ENCODE data around the gene CLASP1. TPM values are rescaled to one million over a fixed set of nuclear protein-coding genes. Genes with fewer than 3 reads are reported as not detected.

Gene CLASP1
- polyA plus RNA-seq, 1 donor from 2014 or later: 16.0 TPM

DNA sequence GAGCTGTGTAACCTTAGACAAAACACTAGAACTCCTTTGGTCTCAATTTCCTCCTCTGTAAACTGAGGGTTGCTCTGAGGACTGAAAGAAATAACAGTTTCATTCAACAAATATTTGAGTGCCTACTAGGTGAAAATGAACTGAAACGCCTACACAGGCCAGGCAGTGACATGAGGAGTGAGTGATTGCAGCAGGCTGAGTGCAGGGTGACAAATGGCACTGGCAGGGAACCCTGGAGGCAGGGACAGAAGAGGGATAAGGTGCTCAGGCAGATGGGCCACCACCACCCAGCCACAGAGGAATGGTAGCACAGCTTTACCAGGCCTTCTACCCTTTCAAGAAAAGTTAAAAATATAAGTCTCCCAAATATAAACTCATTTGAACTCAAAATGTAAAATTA lies 130.1 kb downstream of the CLASP1 start:
- no peak overlapping the region for H3K4me3 Mint-ChIP-seq
- peaks cover 14% of the 10 kb centered on the region for H3K36me3 Mint-ChIP-seq
- H3K27me3 Mint-ChIP-seq: no peaks in the 10 kb centered on the region
- peaks cover 0 to 3% (median 0%) of the 10 kb centered on the region in 3 donors for H3K4me1 Mint-ChIP-seq
- H3K27ac Mint-ChIP-seq: no peak overlapping the region
- no peaks in the 10 kb centered on the region for H3K9me3 Mint-ChIP-seq

DNA sequence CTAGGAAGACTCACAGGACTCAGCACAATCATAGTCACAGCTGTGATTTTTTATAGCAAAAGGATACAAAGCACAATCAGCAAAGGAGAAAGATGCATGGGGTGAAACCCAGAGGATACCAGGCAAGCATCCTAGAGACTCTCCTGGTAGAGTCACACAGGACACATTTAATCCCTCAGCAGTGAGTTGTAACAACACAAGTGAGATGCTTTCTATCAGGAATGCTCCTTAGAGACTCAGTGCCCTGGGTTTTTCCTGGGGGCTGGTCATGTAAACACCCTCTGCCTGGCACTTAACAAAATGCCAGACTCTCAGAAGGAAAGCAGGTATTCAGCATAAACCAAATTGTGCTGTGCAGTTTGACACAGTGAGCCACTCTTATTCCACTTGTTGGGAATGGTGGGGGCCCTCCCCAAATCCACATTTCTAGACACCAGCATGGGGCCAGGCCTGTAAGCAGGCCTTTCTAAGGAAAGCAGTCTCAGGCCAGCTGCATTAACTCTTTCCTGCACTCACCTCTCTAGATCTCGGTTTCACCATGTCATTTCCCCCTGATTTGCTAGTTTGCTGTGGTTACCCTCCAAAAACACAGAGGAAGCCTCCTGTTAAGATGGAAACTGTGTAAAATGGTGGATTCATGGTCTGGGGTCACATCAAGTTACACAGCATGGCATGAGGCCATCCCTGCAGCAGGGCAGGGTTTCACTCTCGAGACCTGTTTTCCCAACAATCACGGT lies 135.5 kb downstream of the CLASP1 start:
- Mint-ChIP-seq H3K36me3 (peaks cover 17% of the 10 kb centered on the region), H3K27ac (no peak overlapping the region), H3K4me1 (peaks cover 0 to 1% (median 0%) of the 10 kb centered on the region in 3 donors), H3K27me3 (no peaks in the 10 kb centered on the region), H3K9me3 (no peaks in the 10 kb centered on the region), H3K4me3 (no peak overlapping the region)

DNA sequence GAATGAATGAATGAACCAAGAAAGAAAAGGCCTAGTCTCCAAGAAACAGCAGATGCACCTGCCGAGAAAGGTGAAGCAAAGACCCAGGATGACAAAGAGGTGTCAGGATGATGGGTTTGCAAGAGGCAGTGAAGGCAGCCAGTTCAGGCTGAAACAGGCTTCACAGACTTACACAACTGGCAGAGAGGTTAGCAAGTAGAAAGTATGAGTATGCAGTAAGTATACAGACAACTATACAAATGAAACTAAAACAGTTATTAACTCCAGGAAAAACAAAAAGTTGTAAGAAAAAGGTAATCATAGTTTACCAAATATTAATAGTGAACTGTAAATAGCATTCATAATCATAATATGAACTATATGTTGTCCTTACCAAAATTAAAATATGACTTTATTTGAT lies 138.4 kb downstream of the CLASP1 start:
- Mint-ChIP-seq H3K27ac (no peak overlapping the region), H3K27me3 (no peaks in the 10 kb centered on the region), H3K4me3 (peak overlapping the region in 1 of 4 donors; percentile 24), H3K36me3 (peaks cover 19% of the 10 kb centered on the region), H3K9me3 (no peaks in the 10 kb centered on the region), H3K4me1 (peaks cover 0 to 3% (median 3%) of the 10 kb centered on the region in 3 donors)

DNA sequence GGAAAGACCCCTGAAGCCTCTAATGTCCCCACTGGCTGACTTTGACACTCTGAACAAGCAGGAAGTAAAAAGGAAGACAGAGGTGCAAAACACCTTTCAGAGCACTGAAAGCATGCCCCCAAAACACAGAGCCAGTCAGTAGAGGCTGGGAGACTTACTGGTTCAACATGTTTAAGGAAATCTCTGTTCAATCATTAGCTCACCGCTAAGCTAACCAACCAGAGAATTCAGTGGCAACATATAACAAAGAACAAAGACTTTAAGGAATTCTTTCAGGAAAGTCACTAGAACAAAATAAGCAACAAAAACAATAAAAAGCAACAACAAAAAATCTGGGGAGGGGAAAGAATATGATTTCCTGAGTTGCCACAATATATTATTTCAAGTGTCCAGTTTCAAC lies 142.6 kb downstream of the CLASP1 start:
- no peak overlapping the region for H3K27ac Mint-ChIP-seq
- peaks cover 2 to 6% (median 3%) of the 10 kb centered on the region in 3 donors for H3K4me1 Mint-ChIP-seq
- no peak overlapping the region for H3K4me3 Mint-ChIP-seq
- H3K36me3 Mint-ChIP-seq: peaks cover 19% of the 10 kb centered on the region
- H3K9me3 Mint-ChIP-seq: no peaks in the 10 kb centered on the region
- no peaks in the 10 kb centered on the region for H3K27me3 Mint-ChIP-seq

DNA sequence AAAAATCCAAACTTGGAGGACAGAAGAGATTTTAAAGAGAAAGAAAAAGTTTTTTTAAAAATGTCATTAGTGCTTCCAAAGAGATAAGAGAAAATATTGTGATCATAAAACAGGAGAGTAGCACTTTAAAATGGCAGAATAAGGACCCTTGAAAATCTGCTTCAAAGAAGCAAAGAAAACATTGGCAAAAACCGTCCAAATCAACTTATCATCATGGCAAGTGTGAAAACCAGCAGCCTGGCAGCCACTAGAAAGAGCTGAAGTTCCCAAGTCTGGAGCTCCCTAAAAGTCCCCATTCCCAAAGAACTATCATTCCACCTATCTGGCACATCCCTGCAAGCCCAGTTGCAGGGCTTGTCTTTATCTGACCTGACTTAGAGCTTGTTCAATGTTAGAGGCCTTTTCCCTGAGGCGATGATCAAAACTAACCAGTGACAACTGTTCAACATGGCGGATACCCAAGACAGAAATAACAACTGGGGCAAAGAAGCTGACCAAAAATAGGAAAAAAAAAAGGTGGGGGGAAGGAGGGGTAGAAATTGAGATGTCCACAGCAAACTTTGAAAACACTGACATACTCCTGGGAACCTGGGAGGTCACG lies 143.2 kb downstream of the CLASP1 start:
- Mint-ChIP-seq H3K9me3 (no peaks in the 10 kb centered on the region), H3K27ac (no peak overlapping the region), H3K27me3 (no peaks in the 10 kb centered on the region), H3K4me3 (no peak overlapping the region), H3K36me3 (peaks cover 18% of the 10 kb centered on the region), H3K4me1 (peaks cover 2 to 6% (median 3%) of the 10 kb centered on the region in 3 donors)

DNA sequence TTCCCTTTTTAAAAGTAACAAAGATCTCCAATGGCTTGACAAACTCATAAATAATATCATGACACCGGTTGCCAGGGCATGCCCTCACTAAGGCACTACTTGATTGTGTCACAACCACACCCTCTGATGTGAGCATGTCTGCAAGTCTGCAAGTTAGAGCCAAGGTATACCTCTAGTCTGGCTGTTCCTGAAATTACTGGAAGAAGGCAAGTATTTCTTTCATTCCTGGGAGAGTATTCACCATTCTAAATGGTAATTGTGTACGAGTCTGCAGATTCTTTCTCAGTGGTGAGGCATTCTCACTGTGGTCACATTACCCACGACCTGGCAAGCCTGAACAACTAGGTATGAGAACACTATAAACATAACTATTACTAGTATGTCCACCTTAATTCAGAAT lies 144.3 kb downstream of the CLASP1 start:
- H3K4me1 Mint-ChIP-seq: peaks cover 1 to 6% (median 2%) of the 10 kb centered on the region in 3 donors
- H3K4me3 Mint-ChIP-seq: no peak overlapping the region
- no peak overlapping the region for H3K27ac Mint-ChIP-seq
- H3K36me3 Mint-ChIP-seq: peaks cover 19% of the 10 kb centered on the region
- no peaks in the 10 kb centered on the region for H3K27me3 Mint-ChIP-seq
- peaks cover 0 to 3% (median 0%) of the 10 kb centered on the region in 3 donors for H3K9me3 Mint-ChIP-seq

DNA sequence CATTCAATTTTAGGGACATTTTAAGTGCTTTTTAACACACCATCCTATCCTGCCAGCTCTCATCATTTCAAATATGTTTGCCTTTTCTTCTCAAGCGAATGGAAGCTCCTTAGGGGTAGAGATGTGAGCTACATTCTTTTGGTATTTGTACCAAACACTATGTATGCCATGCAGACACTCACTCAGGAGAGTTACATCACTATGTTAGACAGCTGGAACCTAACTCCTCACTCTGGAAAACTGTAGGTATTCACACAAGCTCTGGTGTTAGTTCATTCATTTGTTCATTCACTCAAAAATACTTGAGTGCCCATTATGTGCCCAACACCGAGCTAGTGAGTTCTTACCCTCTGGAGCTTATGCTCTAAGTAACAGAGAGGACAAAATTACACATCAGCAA lies 144.9 kb downstream of the CLASP1 start:
- Mint-ChIP-seq H3K9me3 (peaks cover 0 to 7% (median 1%) of the 10 kb centered on the region in 3 donors), H3K4me1 (peaks cover 1 to 6% (median 2%) of the 10 kb centered on the region in 3 donors), H3K27me3 (no peaks in the 10 kb centered on the region), H3K36me3 (peaks cover 22% of the 10 kb centered on the region), H3K27ac (no peak overlapping the region), H3K4me3 (no peak overlapping the region)

DNA sequence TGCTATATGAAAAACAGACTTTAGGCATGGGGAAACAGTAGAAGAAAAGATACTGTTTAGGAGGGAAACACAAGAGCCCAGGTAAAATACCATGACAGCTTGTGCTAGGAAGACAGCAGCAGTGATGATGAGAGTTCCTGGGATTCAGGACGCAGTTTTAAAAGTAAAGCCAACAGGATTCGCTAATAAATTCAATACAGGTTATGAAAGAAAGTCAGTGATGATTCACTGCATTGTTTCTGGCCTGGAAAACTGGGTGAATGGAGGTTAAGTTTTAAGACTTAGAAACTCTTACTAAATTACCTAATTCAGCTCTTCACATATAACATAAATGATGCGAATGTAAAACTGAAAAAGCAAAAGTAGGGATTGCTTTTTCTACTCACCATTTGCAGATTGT lies 146.5 kb downstream of the CLASP1 start:
- Mint-ChIP-seq H3K4me1 (peaks cover 1 to 6% (median 2%) of the 10 kb centered on the region in 3 donors), H3K4me3 (no peak overlapping the region), H3K9me3 (peaks cover 0 to 7% (median 1%) of the 10 kb centered on the region in 3 donors), H3K27ac (peak overlapping the region in 1 of 3 donors; percentile 52), H3K27me3 (no peaks in the 10 kb centered on the region), H3K36me3 (peaks cover 22% of the 10 kb centered on the region)

DNA sequence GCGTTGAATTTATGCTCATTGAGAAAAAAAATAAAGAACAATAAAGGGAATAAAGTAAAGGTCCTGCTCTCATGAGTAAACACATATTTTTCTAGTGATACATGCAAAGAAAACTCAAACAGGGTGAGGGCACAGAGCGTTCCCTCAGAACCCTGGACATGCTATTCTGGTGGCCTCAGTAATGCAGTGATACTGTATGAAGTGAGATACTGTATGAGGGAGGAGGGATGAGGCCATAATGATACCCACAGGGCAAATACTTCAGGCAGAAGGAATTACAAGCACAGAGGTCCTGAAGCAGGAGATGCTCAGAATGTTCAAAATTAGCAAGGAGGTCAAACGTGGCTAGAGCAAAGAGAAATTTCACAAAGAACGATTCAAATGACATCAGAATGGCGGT lies 147.0 kb downstream of the CLASP1 start:
- Mint-ChIP-seq H3K36me3 (peaks cover 22% of the 10 kb centered on the region), H3K4me1 (peaks cover 1 to 6% (median 2%) of the 10 kb centered on the region in 3 donors), H3K27ac (no peak overlapping the region), H3K9me3 (peaks cover 0 to 7% (median 1%) of the 10 kb centered on the region in 3 donors), H3K4me3 (no peak overlapping the region), H3K27me3 (no peaks in the 10 kb centered on the region)

DNA sequence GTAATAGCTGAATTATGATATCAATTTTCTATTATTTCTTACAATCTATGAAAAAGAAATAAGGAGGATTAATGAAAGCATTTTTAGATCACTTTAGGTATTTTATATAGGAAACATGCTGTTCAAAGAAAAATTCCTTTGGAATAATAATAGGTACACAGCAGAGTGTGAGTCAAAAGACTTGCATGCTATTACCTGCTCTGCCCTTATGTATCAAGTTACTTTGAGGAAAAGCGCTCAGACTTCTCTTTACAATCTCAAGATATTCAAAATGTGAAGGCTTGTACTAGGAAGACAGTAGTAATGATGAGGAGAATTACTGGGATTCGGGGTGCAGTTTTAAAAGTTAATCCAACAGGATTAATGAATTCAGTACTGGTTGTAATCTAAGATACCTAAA lies 147.7 kb downstream of the CLASP1 start:
- Mint-ChIP-seq H3K27ac (no peak overlapping the region), H3K9me3 (peaks cover 0 to 7% (median 1%) of the 10 kb centered on the region in 3 donors), H3K36me3 (peaks cover 18% of the 10 kb centered on the region), H3K4me3 (no peak overlapping the region), H3K27me3 (no peaks in the 10 kb centered on the region), H3K4me1 (peaks cover 1 to 6% (median 2%) of the 10 kb centered on the region in 3 donors)

DNA sequence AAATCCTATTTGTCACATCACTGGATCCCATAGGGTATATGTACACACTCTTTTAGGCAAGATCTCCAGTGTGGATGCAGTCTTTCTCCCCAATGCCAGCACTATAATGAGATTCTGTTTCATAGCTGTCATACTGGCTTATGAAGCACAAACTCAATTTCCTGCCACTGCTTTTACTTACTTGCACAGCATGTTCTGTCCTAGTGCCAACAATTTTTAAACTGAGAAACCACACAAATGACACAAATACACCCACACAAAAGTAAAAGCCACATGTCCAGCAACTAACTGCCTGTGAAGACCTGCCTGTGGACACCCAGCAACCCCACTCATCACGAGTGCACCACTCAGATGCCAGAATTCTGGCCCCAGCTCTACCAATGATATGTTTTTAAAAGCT lies 148.2 kb downstream of the CLASP1 start:
- Mint-ChIP-seq H3K9me3 (peaks cover 0 to 7% (median 1%) of the 10 kb centered on the region in 3 donors), H3K36me3 (peaks cover 18% of the 10 kb centered on the region), H3K27me3 (no peaks in the 10 kb centered on the region), H3K4me1 (peaks cover under 1 to 4% (median 2%) of the 10 kb centered on the region in 3 donors), H3K4me3 (no peak overlapping the region), H3K27ac (no peak overlapping the region)

DNA sequence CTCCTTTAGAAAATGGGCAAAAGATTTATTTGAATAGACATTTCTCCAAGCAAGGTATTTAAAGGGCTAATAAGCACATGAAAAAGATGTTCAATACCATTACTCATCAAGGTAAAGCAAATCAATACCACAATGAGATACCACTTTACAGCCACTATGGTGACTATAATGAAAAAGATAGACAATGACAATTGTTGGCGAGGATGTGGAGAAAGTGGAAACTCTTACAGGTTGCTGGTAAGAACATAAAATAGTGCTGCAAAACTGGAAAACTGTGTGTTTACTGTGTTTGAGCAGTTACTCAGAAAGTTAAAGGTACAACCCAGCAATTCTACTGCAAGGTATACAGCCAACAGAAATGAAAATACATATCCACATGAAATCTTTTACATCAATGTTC lies 150.5 kb downstream of the CLASP1 start:
- Mint-ChIP-seq H3K9me3 (peaks cover 0 to 7% (median 1%) of the 10 kb centered on the region in 3 donors), H3K27ac (peak overlapping the region in 1 of 3 donors; percentile 47), H3K36me3 (peaks cover 18% of the 10 kb centered on the region), H3K4me3 (no peak overlapping the region), H3K27me3 (no peaks in the 10 kb centered on the region), H3K4me1 (peaks cover 5 to 6% (median 6%) of the 10 kb centered on the region in 3 donors)

DNA sequence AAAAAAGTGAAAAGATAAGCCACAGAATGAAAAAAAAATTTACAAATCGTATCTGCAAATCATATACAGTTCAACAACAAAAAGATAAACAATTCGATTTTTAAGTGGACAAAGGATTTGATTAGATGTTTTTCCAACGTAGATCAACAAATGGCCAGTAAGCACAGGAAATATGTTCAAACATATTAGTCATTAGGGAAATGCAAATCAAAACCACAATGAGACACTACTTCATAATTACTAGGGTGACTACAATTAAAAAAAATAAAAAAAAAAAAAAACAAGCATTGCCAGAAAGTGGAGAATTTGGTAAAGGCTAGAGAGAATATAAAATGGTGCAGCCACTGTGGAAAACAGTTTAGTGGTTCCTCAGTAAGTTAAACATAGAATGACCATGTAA lies 156.9 kb downstream of the CLASP1 start:
- no peak overlapping the region for H3K27ac Mint-ChIP-seq
- H3K4me1 Mint-ChIP-seq: peaks cover 18 to 22% (median 18%) of the 10 kb centered on the region in 3 donors
- no peaks in the 10 kb centered on the region for H3K36me3 Mint-ChIP-seq
- no peak overlapping the region for H3K4me3 Mint-ChIP-seq
- no peaks in the 10 kb centered on the region for H3K27me3 Mint-ChIP-seq
- H3K9me3 Mint-ChIP-seq: no peaks in the 10 kb centered on the region

DNA sequence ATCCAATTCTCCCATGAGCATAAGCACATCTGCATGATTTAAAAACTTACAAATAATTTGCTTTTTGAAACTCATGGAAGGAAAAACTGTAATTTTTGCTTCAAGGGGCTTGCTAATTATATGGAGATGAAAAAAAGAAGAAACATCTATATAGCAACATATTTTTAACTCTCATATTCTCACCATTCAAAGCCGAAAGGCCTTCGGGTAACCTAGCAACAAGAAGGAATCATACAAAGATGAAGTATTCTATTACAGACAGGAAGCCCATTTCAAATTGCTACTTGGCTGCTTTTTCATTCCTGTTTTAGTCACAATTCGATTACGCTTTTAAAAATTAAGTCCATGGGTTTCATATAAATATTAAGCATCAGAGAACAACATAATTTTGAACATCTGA lies 157.7 kb downstream of the CLASP1 start:
- H3K9me3 Mint-ChIP-seq: no peaks in the 10 kb centered on the region
- H3K4me1 Mint-ChIP-seq: peaks cover 18 to 22% (median 18%) of the 10 kb centered on the region in 3 donors
- no peak overlapping the region for H3K4me3 Mint-ChIP-seq
- H3K27ac Mint-ChIP-seq: no peak overlapping the region
- H3K27me3 Mint-ChIP-seq: no peaks in the 10 kb centered on the region
- no peaks in the 10 kb centered on the region for H3K36me3 Mint-ChIP-seq

DNA sequence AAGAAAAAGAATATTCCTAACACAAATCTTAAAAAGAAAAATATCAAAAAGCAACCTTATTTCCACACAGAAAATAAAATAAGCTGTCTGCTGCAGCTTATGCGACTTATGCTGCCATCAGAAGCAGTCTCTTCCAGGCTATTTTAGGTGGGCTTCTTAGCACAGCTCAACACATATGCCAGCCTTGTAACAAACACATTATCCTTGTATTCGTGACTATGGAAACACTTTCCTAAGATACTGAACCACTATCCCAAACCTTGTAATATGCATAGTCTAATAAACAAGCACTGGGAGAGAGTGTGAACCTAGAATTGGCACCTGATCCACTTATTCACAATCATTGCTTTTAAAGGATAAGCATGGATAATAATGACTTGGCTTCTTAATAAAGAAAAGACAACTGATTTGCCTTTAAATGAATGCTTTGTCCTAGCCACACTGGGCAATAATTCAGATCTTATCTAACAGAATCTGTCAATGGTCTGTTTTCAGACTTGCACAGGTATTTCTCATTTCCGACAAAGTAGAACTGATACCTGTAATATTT lies 158.6 kb downstream of the CLASP1 start:
- Mint-ChIP-seq H3K27me3 (no peaks in the 10 kb centered on the region), H3K9me3 (no peaks in the 10 kb centered on the region), H3K36me3 (no peaks in the 10 kb centered on the region), H3K27ac (no peak overlapping the region), H3K4me3 (no peak overlapping the region), H3K4me1 (peaks cover 18 to 21% (median 18%) of the 10 kb centered on the region in 3 donors)
